HG03103 (cell line): ENCODE measurements around the gene WDR70.
"Not testable (repeated sequence)": the region's sequence is repeated elsewhere in the genome, so short reads cannot be mapped to it uniquely, and the experiment has no call there.

Experiments used
- ATAC-seq: cut with Tn5 transposase; IDR thresholded peaks from one replicate; pipeline ENCODE4 v1.9.1; 2021; ENCODE audit warnings: low read depth; ENCODE audit not compliant: unreplicated experiment

The WDR70 gene

DNA sequence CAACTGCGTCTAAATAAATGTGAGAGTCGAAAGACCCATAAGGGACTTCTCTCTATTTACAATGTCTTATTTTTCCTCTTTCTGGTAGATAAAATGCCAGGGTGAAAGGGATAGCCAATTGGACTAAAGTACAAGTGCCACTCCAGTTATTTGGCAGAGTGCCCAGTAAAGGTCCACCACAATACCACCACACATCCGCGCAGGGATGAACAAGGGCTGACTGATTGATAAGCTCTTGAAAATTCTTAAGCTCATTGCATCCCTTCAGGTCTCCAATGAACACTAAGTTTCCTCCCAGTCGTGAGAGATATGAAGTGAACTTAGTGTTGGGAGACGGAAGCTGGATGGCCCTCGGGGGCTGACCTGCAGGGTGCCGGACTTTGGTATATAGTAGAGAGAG lies 402.3 kb downstream of the WDR70 start:
- ATAC-seq = not testable (repeated sequence)

DNA sequence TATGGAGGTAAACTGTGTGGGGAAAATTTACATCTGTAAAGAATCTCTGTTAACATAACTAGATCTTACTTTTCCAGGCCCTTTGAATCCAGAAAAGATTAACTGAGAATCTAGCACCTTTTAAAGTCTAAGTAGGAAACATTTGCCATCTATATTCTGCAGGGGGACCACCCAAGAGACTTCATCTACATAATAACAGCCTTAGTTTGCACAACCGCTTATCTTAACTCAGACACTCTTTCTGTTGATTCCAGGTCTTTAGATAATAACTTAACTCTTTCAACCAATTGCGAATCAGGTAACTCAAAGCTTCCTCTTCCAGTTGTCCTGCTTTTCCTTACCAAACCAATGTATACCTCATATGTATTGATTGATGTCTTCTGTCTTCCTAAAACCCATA lies 407.3 kb downstream of the WDR70 start:
- no peak for ATAC-seq

DNA sequence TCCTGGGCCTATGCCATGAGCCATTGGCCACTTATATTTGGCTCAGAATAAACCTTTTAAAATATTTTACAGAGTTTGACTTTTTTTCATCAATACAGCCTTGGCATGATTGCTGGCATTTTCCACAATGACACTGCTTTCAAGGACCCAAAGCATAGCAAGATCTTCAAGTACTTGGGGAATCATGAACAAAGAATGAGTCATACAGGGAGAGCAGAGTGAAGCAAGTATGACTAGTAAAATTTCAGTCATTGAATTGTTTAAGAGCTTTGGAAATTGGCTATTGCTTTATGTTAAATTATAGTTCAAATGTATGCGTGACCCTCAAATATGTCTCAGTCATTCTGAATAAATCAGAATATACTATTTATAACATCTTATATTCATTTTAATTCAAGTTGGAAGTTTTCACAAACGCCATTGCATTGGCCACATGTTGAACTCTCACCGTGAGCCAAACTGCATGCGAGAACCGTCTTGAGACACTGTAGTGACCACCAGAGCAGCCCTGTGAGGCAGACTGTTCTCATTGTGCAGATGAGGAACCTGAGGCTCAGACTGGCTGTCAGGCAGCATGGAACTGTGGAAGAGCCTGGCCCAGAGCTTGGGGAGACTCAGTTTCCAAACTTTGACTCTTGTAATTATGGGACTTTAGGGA lies 407.9 kb downstream of the WDR70 start:
- ATAC-seq = no peak

DNA sequence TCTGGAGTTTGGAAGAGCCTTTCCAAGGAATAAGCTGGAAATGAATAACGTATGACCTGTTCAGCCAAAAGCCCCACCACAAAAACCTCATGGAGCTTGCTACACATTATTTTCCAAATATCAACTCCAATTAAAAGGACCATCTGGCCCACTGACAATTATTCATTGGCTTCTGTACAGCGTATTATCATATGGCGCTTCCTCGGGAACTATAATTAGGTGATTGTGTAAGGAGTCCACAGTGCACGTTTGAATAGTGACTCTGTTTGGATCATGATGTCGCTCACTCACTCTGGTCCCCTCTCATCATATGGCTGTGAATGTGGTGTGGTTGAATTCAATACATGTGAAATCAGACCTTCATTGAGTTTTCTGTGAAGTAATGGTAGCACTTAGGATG lies 408.6 kb downstream of the WDR70 start:
- ATAC-seq = no peak

DNA sequence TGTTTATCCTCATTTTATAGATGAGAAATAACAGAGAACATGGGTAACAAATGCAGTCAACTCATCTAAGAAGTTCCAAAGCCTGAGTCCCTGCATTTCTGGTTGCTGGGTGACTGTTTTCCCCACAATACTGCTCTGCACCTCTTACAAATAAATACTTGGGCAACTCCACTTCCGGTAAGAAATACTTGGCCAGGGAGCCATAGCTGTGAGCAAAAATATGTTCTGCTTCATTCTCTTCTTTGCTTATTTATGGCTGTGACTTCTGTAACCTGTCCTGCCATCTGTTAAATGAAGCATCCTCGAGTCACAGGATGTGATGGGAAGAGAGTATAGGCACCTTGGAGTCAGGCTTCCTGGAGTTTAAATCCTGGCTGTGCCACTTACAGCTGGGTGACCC lies 410.9 kb downstream of the WDR70 start:
- no peak for ATAC-seq

DNA sequence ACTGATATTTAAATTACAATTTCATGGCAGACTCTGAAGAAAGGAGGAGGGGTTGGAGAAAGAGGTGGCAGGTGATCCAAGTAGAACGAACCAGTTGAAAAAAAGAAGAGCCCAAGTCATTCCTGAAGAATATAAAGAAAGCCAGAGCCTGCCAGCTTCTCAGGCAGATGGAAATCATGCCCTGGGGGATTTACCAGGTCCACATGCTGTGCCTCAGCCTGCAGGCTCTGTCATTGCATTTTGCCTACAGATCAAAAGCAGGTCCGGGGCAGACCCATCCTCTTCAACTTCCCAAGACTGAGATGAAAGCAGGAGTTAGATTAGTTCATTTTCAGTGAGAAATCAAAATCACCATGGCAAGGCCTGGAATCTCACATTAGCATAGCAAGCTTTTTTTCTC lies 412.2 kb downstream of the WDR70 start:
- no peak for ATAC-seq

DNA sequence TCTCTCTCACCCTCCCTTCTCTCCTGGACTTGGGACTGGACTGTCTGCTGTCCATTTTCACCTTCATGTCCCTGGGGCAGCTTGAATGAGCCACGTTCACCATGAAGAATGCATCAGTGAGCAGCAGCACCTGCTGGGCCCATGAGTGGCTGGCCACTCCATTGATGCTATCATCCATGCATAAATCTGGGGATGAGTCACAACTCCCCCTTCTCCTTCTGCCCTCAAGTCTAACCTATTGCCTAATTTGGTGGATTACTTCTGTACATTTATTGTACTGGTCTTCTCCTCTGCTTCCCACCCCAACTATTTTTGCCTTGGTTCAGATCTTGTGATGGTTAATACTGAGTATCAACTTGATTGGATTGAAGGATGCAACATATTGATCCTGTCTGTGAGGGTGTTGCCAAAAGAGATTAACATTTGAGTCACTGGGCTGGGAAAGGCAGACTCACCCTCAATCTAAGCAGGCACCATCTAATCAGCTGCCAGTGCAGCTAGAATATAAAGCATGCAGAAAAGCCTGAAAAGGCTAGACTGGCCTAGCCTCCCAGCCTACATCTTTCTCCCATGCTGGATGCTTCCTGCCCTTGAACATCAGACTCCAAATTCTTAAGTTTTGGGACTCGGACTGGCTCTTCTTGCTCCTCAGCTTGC lies 414.0 kb downstream of the WDR70 start:
- no peak for ATAC-seq

DNA sequence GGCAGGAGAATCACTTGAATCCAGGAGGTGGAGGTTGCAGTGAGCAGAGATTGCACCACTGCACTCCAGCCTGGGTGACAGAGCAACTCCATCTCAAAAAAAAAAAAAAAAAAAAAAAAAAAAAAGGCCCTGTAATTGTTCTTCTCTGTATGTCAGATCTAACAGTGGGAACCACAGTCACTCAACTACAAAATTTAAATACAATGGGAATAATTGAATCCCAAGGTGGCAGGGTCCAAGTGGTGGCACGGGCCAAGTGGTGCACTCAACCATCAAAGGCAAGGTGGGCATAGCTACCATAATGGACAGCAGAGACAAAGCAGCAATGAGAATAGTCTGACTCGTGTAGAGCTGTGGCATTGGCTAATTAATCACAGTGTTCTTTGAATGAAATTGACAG lies 416.2 kb downstream of the WDR70 start:
- not testable (repeated sequence) for ATAC-seq

DNA sequence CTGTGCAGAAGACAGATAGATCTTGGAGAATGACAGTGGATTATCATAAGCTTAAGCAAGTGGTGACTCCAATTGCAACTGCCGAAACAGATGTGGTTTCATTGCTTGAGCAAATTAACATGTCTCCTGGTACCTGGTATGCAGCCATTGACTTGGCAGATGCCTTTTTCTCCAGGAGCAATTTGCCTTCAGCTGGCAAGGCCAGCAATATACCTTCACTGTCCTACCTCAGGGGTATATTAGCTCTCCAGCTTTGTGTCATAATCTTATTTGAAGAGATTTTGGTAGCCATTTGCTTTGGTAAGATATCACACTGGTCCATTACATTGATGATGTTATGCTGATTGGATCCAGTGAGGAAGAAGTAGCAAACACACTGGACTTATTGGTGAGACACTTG lies 417.3 kb downstream of the WDR70 start:
- ATAC-seq = not testable (repeated sequence)

DNA sequence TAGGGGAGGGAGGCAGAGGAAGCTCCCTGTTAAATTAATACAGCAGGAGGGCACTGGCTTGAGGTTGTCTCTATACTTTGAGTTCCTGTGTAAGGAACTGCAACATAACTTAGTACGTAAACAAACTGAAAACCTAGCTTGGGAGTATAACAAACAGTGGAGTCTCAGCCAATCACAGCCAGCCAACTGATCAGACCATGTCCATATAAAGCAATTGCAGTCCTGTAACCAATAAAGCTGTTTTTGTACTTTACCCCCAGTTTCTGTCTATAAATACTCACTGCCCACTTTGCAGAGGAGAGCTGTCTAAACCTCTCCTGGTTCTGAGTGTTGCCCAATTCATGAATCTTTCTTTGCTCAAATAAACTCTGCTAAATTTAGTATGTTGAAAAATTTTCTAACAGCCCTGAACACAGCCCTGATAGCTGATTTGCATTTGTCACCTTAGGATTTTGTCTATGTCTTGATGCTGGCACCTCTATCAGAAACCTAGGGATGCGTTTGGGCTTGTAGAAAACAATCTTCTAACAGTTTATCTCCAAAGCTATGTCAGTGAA lies 420.8 kb downstream of the WDR70 start:
- no peak for ATAC-seq

DNA sequence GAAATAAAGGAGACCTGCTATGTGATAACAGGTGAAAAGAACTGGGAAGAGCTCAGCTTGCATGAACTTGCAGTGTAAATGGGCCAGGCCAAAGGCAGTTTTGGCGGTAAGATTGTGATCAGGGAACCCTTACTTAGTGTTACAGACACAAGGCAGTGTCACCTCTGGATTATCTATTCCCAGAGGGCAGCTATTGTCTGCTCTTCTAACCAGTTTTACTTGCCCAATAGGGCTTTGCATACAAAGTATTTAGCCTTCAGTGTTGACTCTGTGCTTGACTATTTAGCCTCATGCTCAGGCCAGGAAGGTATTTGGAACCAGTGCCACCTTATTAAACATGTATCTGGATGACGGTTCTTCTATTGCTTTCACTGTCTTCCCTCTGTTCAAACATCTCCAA lies 422.4 kb downstream of the WDR70 start:
- no peak for ATAC-seq
